Measurements from ENCODE around the gene DICER1.

The DICER1 gene

DNA sequence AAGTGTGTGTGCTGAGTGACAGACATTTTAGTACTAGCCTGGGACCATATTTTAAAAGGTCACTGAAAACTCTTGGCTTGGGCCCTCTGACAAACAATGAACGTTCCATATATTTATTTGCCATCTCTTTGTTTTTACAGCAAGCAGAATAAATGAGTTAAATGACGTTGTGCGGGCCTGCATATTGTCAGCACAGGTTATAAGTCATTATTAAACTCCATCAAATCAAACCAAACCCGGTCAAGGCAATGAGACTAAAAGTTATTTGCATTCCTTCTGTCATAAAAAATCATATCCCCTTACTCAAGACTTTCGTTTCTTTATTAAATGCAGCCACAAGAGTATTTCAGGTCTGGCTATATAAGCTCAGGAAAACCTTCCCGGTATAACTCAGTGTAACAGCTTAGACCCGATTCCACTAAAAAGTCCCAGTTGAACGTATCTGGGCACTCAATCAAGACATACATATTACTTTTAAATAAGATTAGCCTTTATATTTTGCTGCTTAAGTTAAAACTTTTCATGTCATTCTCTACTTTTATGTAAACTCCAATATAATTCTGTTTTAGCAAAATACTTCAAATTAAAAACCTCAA is 84.9 kb downstream of the DICER1 start:
- no peak for DNase-seq

DNA sequence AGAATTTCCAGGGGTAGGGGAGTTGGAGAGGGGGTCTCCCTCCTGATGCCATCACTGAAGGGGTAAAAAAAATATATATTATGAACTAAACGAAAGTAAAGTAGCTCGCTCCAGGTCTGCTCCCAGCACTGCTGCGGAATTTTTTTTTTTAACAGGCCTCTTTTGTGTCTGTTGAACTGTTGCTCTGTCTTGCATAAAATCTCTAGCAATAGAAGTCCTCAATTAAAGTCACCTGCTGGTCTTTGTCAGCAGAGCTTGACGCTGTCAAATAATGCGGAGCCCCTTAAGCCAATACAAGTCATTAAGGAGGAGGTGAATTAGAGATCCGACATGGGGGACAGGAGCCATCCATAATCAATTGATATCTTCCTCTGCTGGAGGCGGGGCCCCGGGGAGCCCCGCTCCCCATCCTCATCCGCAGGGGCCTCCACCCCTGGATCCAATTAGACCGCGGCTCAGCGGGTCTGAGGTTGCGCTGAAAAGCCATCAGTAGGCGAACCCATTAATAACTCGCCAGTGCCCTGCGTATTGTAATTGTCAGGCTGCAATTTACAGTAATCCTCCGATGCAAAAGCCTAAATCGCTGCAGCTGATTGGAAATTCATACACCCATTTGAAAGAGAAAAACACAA is 85.6 kb downstream of the DICER1 start:
- no peak for DNase-seq

DNA sequence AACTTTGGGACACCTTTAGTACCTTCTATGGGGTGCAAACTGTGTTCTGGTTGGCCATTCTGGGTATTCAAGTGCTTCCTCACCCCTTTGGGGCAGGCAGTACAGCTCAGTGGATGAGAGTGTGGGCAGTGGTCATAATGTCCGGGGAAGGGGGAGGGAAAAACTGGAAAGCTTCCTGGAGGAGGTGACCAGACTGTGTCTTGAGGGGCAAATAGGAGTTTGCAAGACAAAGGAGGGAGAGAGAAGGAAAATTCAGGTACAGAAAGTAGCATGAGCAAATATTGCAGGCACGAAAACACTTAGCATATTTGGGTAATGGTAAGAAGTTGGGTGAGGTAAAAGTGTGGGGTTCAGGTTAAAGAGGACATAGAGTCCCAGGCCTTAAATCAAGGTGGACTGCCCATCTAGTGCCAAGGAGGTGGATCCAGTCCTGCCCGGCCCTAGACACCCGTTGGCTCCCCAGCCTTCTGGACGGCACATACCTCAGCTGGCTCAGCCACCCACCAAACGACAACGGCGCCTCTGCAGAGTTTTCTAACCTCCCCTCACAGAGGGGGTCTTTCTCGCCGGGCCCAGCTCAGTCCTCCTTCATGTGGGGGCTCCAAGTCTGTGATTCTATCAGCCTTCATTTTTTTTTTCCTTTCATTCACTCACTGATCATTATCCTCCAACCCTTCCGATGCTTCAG is 86.4 kb downstream of the DICER1 start:
- no peak for DNase-seq

DNA sequence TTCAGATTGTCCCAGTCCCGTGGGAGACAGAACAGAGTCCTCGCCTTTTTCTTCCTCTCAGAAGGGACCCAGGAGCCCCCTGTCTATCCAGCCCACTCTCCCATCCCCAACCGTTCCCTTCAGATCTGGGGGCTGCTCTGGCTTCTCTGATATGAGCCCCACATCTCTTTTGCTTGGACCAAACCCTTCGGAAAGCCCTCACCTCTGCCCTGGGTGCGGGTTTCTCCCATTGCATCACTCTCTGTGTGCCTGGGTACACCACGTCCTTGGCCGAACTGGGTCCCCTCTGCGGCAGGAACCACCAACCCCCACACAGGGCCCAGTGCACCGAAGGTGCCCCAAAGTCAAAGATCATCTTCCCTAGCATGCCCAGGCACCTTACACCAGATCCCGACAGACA is 87.8 kb downstream of the DICER1 start:
- no peak for DNase-seq

GRCh38 chr14:95069018-95069417 is 88.3 kb downstream of the DICER1 start:
- DNase-seq = no peak

DNA sequence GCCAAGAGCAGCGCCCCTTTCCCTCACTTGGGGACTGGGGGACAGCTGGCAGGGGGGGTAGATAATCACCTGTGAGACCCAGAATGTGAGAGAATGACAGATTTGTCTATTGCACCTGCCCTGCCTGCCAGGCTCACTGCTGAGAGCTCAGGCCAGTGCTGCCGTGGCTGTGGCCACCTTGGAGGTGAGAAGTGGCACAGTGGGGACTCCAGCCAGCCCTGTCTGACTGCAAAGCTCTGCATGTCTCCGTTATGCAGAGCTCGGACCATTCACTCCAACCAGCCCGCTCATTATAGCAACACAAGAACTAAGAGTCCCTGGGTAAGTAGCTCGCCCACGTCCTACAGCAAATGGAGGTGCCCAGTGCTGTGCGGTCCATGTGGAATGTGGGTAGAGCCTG is 88.8 kb downstream of the DICER1 start:
- DNase-seq = no peak

- DNase-seq = no peak
Measured at GRCh38 chr14:95068080-95068479, 89.2 kb downstream of the DICER1 start.

- no peak for DNase-seq
Measured at GRCh38 chr14:95067526-95067925, 89.8 kb downstream of the DICER1 start.

- no peak for DNase-seq
Measured at GRCh38 chr14:95066427-95066986, 90.8 kb downstream of the DICER1 start.

- DNase-seq = no peak
Measured at GRCh38 chr14:95065411-95065810, 91.9 kb downstream of the DICER1 start.

DNA sequence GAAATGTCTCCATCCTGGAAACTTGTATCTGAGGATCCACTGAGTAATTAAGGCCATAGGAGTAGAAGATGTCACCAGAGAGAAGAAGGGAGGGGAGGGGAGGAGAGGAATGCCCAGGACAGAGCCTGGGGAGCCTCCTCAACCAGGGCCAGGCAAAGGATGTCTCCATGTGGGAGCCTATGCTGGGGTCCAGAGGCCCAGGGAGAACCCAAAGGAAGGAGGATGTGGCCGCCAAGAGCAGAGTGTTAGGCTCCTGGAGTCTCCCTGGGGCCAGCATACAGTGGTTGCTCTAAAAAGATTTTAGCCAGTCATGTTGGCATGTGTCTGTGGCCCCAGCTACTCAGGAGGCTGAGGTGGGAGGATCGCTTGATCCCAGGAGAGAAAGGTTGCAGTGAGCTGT is 92.6 kb downstream of the DICER1 start:
- DNase-seq = no peak

- no peak for DNase-seq
Measured at GRCh38 chr14:95064256-95064655, 93.1 kb downstream of the DICER1 start.

GRCh38 chr14:95063391-95063790 is 93.9 kb downstream of the DICER1 start:
- DNase-seq = no peak

DNA sequence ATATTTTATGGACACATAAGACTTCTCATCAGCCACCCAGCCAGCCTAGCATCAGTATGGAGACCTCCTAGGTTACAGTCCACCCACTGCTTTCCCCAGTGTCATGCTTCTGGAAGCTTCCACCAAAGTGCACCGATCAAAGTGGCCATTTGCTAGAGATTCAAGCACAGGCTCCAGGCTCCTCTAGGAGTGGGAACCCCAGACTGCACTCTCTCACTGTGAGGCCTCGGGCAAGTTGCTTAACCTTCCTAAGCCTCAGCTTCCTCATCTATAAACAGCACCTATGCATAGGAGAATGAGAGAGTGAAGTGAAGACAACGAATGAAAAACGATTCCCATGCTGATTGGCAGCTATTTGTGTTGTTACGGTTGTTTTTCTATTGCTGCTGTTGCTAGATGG is 94.4 kb downstream of the DICER1 start:
- DNase-seq = no peak

GRCh38 chr14:95062220-95062619 is 95.1 kb downstream of the DICER1 start:
- DNase-seq = no peak

GRCh38 chr14:95061317-95062093 is 95.8 kb downstream of the DICER1 start:
- DNase-seq = no peak

- DNase-seq = no peak
Measured at GRCh38 chr14:95059126-95059525, 98.2 kb downstream of the DICER1 start.

DNA sequence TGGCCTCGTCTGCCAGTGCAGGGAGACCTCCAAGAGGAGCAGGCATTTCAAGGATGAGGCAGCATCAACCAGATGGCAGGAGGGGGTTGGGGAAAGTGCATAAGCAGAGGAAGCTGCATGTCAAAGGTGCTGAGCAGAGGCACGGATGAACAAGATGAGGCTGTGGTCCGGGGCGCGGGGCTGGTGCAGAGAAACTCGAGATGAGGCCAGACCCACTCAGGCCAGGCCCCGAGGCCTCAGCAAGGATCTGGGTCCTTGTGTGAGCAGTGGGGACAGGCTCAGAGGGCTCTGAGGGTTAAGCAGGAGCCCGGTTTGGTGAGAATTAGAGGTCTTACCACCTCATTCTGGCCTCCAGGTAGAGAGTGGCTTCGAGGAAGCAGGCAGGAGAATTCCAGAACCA is 98.8 kb downstream of the DICER1 start:
- DNase-seq = no peak

DNA sequence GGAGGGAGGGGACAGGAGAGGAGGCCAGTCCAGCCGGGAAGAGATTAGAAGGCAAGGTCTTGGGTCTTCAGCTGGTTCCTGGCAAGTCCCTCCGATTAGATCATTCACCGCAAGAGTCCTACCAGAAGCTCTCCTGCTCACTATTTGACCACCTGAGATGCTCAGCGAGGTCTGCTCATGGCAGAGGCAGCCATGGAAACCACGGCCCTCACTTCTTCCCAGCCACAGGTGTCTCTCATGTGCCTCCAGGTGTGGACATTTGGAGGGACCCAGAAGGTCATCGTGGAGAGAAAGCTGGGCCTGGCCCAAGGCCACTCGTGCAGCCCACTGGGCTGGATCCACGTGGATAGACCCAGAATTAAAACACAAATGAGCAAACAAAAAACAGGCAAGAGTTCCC is 99.5 kb downstream of the DICER1 start:
- DNase-seq = no peak

DNA sequence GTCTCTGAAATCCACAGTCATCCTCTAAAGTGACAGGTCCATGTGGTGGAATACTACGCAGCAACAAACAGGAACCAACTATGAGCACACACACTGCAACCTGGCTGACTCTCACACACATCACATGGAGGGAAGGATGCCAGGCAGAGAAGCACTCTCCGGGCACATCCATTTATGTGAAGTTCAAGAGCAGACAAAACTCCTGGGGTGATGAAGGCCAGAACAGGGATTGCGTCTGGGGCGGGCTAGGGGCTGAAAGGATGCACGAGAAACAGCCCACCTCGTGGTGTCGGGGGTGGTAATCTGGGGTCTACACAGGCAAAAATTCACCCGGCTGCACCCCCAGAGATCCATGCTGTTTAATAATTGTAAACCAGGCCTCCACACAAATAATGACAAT is 100.2 kb downstream of the DICER1 start:
- DNase-seq = no peak

GRCh38 chr14:95056476-95056875 is 100.9 kb downstream of the DICER1 start:
- no peak for DNase-seq

GRCh38 chr14:95055318-95055717 is 102.0 kb downstream of the DICER1 start:
- no peak for DNase-seq

Measured in CD4-positive, alpha-beta T cell treated with Interleukin-1 beta for 1 hour (primary cell).